GM19328 (cell line): ENCODE results near the gene VSTM2B.

Experiments used
- ATAC-seq: cut with Tn5 transposase; IDR thresholded peaks from one replicate; pipeline ENCODE4 v1.9.1; 2021; ENCODE audit warnings: mild to moderate bottlenecking, moderate library complexity; ENCODE audit not compliant: unreplicated experiment

VSTM2B gene

DNA sequence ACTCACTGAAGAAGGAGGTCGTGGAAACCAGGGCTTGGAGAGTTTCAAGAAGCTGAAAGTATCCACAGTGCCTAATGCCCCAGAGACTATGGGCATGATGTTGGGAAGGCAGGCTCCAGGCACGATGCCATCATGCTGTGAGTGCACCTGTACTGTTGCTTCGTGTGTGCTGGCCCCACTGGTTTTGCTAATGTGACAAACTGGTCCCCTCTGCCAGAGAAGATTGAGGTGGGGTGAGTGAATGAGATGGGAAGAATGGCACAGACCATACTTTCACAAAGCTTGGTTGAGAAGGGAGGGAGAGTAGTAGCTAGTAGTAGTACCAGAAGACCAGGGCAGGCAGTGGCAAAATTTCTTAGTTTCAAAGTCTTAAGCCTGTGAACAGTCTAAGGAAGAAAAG is 61.3 kb downstream of the VSTM2B start:
- ATAC-seq = no peak

DNA sequence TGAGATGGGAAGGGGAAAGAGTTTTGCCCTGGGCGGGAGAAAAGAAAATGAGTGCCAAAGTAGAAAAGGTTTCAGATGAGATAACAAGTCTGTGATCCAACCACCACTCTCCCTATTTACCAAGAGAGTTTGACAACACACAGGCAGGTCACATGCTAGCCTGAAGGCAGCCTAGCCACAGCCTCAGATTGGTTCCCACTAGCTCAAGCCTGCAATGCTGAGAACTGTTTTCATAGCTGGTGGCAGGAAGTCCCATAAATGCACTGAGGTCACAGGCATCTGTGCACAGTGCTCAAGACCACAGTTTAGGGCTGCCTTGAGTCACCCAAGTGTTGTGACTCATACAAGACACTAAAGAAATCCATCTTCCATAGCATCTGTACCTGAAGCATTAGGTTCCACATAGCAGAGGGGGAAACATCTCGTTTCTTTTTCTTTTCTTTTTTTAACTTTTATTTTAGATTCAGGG is 61.8 kb downstream of the VSTM2B start:
- no peak for ATAC-seq

DNA sequence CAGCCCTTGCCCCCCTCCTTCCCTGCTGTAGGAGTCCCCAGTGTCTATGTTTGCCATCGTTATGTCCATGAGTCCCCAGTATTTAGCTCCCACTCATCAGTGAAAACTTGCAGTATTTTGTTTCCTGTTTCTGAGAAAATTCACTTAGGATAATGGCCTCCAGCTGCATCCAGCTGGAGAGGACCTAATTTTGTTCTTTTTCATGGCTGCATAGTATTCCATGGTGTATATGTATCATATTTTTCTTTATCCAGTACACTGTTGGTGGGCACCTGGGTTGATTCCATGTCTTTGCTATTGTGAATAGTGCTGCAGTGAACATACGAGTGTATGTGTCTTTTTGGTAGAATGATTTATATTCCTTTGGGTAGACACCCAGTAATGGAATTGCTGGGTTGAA is 62.3 kb downstream of the VSTM2B start:
- no peak for ATAC-seq

DNA sequence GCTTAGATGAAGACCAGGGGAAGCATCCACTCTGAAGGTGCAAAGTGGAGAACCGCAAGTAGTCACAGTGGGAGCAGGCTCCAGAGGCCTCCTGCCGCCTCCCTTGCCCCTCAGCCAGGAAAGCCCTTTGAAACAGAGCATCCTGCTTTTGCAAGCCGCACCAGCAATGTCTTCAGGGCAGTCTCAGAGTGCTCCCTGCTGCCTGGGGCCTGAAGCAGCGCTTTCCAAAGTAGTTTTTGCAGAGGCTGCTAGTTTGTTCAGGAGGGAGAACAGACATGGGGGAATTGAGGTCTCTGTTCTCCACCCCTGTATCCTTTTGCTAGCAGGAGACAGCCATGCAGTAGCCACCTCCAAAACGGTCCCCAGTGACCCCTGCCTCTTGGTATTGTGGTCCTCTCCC is 64.5 kb downstream of the VSTM2B start:
- ATAC-seq = no peak

GRCh38 chr19:29591670-29592069 is 65.9 kb downstream of the VSTM2B start:
- ATAC-seq = no peak

DNA sequence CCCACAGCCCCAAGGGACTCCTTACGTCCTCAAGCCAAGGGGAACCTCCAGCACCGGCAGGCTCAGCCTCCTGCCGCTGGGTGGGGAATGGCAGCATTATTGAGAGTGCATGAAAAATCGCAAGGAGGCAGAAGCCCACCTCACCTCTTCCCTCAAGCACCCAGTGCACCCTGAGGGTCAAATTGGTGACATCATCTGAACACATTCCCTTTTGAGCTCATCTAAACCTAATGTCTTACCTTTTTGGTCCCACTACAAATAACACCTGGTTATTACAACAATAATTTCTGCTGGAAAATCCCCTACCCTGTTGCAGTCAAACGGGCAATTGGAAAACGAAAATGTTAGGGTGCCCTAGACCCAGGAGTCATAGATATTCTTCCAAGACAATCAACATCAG is 68.1 kb downstream of the VSTM2B start:
- ATAC-seq = no peak

GRCh38 chr19:29596080-29596727 is 70.4 kb downstream of the VSTM2B start:
- ATAC-seq = no peak

- no peak for ATAC-seq
These were observed 71.2 kb downstream of the VSTM2B start for GRCh38 chr19:29596885-29597525.

GRCh38 chr19:29598036-29598435 is 72.2 kb downstream of the VSTM2B start:
- ATAC-seq = no peak

DNA sequence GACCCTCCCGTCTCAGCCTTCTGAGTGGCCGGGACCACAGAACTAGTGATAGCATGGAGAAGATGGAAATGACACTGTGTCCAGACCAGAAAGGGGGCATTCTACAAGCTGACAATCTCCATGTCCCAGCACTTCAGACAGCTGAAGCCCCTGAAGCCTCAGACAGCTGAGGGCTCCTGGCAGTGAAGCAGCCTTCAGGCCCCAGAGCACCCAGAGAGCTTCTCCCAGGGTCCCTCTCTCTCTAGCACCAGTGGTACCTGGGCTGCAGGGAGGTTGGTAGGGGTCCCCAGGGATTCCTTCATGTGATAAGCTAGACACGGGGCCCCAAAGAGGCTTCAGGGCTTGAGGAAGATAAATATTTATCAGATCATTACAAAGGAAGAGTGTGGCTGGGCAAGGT is 72.7 kb downstream of the VSTM2B start:
- ATAC-seq = no peak

DNA sequence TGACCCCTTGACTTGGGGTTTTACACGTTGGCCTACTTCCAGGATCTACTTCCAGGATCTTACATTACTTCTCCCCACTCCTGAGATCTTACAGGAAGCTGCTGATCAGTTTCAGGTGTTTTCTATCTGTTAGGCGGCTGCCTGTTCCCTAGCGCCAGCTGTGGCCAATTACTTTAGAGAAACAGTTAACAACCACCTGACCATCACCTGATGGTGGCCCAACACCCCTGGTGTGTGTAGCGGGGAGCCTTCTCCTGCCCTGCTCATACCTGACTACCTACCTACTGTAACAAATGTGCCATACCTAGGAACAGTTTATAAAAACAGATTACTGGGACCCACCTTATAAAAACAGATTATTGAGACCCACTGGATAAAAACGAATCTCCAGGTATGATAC is 77.5 kb downstream of the VSTM2B start:
- no peak for ATAC-seq

DNA sequence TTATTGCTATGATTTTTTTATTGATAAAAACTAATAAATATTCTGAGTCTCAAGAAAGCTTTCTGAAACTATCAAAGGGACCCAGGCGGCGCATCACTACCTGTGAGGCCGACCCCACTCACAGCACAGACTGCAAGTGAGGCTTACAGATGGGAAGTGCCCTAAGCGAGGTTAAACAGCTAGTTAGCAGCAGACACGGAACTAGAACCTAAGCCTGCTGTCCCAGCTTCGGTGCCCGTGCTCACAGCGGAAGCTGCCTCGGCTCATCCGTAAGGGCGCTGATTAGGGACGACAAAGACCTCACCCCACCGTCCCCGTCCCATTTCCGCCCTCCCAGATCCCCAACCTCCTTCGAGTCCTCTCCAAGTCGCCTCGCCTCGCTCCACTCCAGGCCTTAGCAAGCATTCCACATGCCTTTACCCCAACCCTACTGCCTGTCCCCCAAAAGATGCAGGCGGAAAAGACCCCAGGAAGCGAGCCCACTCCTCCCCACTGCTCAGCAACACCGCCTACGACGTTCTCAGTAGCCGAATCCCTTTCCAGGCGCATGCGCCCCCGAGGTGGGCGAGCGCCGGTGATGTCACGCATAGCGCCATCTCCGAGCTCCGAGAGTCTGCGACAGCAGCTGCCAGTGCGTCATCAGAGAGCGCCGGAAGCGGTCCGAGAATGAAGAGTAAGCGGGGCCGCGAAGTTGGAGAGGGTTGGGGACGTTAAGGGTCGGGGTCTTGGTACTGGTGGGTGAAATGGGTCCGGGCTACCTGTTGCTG is 80.0 kb downstream of the VSTM2B start, which contains the start of gene POP4:
POP4 (plus strand) TSS at position 631 of the 767 bp plus-strand sequence; CDS start at position 667, 36 bp downstream.
- ATAC-seq = peak; percentile 50

GRCh38 chr19:29606420-29606747 is 80.6 kb downstream of the VSTM2B start:
- ATAC-seq = peak; percentile 22

DNA sequence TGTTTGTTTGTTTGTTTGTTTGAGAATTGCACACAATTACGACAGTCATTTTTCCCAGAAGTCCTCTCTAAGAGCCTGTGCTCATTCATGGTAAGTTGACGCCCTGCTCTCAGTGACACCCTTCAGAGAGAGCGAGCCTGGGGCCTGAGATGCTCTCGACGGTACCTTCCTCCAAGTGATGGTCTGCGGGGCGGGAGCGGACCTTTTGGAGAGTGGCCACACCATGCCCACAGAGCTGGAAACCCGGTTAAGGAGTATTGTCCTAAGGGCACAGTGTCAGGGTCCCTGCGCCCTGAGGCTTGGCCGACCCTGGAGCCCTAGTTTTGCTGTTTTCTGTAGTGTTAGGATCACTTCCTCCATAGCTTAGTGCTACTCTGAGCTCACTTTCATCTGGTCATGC is 83.8 kb downstream of the VSTM2B start:
- ATAC-seq = no peak

DNA sequence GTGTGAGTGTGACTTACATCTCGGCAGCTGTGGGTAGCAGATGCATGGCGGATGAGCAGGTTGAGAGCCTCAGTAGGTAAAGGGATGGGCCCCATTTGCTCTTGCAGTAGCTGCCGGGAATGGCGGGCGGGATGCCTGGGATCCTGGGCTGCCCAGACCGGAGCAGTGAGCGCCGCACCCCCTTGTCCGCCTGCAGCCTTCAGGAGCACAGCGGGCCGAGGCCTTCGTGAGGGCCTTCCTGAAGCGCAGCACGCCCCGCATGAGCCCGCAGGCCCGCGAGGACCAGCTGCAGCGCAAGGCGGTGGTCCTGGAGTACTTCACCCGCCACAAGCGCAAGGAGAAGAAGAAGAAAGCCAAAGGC is 84.4 kb downstream of the VSTM2B start:
- ATAC-seq = no peak

- peak; percentile 60 for ATAC-seq
These were observed 84.9 kb downstream of the VSTM2B start for GRCh38 chr19:29610574-29611271.

- ATAC-seq = no peak
These were observed 86.3 kb downstream of the VSTM2B start for GRCh38 chr19:29612121-29612520.

GRCh38 chr19:29612801-29613595 is 87.2 kb downstream of the VSTM2B start:
- no peak for ATAC-seq

DNA sequence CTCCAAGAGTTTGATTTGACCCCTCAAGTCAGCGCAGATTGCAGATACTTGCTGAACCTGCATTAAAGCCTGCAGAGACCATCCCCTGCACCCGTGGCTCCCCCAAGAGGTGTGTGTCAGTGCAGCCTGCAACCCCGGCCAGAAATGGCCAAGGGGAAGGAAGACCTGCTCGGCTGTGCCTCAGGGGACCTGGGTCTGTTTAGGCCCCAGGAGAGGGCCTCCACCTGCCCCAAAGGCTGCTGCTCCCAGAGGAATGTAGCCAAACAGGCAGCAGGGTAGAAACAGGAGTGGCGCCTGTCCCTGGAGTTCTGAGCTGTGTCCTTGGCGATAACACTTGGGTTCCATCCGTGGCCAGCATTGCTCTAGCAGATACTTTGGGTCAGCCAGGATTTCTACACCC is 88.3 kb downstream of the VSTM2B start:
- ATAC-seq = no peak
